Left forelimb (tissue), 1 donor: ENCODE data around the gene TNKS2.
A peak's percentile ranks its signal among the peaks of the same experiment; 100 is the strongest.

Experiments
- DNase-seq: peaks from one replicate; pipeline ENCODE4 v3.0.0-alpha.2; 2018; ENCODE audit warnings: low spot score

Gene TNKS2

GRCh38 chr10:91908337-91909116, 110.3 kb downstream of the TNKS2 start:
- peak; percentile 88 for DNase-seq

GRCh38 chr10:91909117-91909677, 111.0 kb downstream of the TNKS2 start, which contains the start of gene FGFBP3:
Gene FGFBP3 (minus strand): TSS chr10:91909486. CDS start chr10:91908969, 517 bp downstream.
- no peak for DNase-seq

DNA sequence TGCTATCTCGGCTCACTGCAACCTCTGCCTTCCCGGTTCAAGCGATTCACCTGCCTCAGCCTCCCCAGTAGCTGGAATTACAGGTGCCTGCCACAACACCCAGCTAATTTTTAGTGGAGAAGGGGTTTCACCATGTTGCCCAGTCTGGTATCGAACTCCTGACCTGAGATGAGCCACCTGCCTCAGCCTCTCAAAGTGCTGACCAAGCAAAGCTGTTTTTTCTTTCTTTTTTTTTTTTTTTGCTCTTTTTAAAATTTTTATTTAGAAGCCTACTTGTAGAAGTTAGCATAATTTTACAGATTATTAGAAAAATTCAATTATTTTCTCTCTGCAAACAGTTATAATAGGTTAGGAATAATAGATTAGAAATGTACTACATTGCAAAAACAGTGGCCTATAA, 112.2 kb downstream of the TNKS2 start:
- DNase-seq: no peak
